ENCODE data around the gene FADD. TPM values are rescaled to one million over a fixed set of nuclear protein-coding genes. Genes with fewer than 3 reads are reported as not detected.

The FADD gene
- total and polyA plus RNA-seq, 3 donors from 2014 or later: 16.8 to 20.6 (median 20.6) TPM

DNA sequence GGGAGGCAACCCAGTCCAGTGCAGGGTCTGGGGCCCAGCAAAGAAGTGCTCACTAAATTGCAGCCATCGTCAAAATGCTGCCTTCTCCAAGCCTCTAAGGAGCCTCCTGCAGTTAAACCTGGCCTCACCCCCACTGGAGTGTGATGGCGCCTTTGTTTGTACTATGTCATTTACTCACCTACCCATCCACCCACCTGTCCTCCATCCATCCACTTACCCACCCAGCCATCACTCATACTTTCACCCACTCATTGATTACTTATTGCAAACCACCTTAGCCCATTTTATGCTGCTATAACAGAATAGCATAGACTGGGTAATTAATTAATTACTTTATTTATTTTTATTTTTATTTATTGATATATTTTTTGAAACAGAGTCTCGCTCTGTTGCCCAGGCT, 38.6 kb downstream of the FADD start:
- Histone ChIP-seq H3K27ac (no peak overlapping the region), H3K27me3 (no peaks in the 10 kb centered on the region), H3K4me1 (no peaks in the 10 kb centered on the region), H3K4me3 (no peak overlapping the region), H3K9me3 (no peaks in the 10 kb centered on the region), H3K36me3 (ENCODE audit: low read depth, missing control alignments) (no peaks in the 10 kb centered on the region)
- intact Hi-C loops (cut with DNase I; ENCODE audit: low total_unique reads): no loop called here
- DNase-seq: no peak
- TF ChIP-seq, protein P1, sequence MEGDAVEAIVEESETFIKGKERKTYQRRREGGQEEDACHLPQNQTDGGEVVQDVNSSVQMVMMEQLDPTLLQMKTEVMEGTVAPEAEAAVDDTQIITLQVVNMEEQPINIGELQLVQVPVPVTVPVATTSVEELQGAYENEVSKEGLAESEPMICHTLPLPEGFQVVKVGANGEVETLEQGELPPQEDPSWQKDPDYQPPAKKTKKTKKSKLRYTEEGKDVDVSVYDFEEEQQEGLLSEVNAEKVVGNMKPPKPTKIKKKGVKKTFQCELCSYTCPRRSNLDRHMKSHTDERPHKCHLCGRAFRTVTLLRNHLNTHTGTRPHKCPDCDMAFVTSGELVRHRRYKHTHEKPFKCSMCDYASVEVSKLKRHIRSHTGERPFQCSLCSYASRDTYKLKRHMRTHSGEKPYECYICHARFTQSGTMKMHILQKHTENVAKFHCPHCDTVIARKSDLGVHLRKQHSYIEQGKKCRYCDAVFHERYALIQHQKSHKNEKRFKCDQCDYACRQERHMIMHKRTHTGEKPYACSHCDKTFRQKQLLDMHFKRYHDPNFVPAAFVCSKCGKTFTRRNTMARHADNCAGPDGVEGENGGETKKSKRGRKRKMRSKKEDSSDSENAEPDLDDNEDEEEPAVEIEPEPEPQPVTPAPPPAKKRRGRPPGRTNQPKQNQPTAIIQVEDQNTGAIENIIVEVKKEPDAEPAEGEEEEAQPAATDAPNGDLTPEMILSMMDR (IDR thresholded peaks at IDR 0.05): no peak
- TF ChIP-seq POLR2A (IDR thresholded peaks at IDR 0.05): no peak
- WGBS, 2 donors: 89 to 94% methylated on average over 3 of the region's 3 CpGs

DNA sequence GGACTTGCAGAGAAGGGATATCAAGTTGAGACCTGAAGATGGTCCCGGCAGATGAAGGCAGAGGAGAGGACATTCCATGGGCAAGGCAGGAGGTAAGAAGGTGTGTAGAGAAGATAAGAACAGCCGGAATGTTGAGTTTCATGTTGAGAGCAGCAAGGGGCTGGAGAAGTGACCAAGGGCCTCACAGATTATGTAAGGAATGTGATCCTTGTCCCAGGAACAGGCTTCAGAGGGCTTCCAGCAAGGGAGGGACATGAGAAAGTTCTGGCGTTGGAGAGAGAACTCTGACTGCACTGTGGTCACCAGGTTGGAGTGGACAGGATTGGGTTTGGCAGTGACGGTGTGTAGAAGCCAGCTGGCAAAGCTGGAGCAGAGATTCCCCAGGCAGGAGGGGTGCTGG, 39.8 kb downstream of the FADD start:
- no peaks in the 10 kb centered on the region for H3K9me3 ChIP-seq
- no peak overlapping the region for H3K27ac ChIP-seq
- WGBS, 2 donors: 73 to 75% methylated on average over 4 of the region's 4 CpGs
- DNase-seq: no peak
- intact Hi-C loops (cut with DNase I; ENCODE audit: low total_unique reads): no loop called here
- TF ChIP-seq, protein P1 (IDR thresholded peaks at IDR 0.05): no peak
- TF ChIP-seq POLR2A (IDR thresholded peaks at IDR 0.05): no peak
- H3K4me1 ChIP-seq: no peaks in the 10 kb centered on the region
- no peaks in the 10 kb centered on the region for H3K27me3 ChIP-seq
- no peaks in the 10 kb centered on the region for H3K36me3 ChIP-seq (ENCODE audit: low read depth, missing control alignments)
- H3K4me3 ChIP-seq: no peak overlapping the region

DNA sequence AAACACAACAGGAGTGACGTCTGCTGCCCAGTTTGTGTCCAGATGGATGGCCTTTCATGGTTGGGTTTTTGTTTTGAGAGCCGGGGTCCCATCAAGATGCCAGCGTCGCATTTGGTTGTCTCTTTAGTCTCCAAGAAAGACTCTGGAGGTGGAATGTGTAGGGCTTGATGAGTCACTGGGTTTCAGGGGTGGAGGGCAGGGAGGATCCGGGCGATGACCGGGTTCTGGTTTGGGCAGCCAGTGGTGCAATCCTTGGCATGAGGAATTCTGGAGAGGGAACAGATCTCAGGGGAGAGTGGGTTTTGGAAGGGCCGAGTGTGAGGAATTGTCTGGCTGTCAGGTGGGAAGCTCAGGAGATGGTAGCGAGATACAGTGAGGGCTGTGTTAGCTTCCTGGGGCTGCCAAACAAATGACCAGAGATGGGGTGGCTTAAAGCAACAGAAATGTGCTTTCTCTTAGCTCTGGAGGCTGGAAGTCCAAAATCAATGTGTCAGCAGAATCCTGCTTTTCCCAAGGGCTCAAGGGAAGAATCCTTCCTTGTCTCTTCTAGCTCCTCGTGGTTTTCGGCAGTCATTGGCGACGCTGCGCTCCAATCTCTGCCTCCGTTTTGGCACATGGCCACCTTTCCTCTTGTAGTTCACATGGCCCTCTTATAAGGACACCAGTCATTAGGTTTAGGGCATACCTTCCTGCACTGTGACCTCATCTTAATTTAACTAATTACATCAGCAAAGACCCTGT, 41.0 kb downstream of the FADD start:
- H3K36me3 ChIP-seq (ENCODE audit: low read depth, missing control alignments): no peaks in the 10 kb centered on the region
- no peaks in the 10 kb centered on the region for H3K4me1 ChIP-seq
- DNase-seq: no peak
- 88 to 92% methylated on average over 15 of the region's 15 CpGs for WGBS, 2 donors
- H3K27ac ChIP-seq: no peak overlapping the region
- H3K9me3 ChIP-seq: no peaks in the 10 kb centered on the region
- TF ChIP-seq, protein P1 (IDR thresholded peaks at IDR 0.05): no peak
- TF ChIP-seq POLR2A (IDR thresholded peaks at IDR 0.05): no peak
- no peak overlapping the region for H3K4me3 ChIP-seq
- intact Hi-C loops (cut with DNase I; ENCODE audit: low total_unique reads): no loop called here
- no peaks in the 10 kb centered on the region for H3K27me3 ChIP-seq

DNA sequence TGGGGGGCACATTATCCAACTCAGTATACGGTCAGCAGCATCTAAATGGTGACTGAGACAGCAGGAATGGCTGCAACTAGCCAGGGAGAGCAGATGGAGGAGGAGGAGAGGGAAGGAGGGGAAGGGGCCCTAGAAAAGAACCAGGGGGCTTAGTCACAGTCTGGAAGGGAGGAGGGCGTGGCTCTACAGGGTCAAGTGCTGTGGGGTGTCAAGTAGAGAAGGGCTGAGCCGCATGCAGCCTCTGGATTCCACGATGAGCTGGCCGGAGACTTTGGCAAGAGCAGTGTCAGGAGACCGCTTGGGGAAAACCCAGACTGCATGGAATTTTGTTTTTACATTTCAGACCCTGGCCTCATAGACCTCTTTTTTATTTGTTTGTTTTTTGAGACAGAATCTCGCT, 41.6 kb downstream of the FADD start:
- no peak for TF ChIP-seq POLR2A (IDR thresholded peaks at IDR 0.05)
- TF ChIP-seq, protein P1 (IDR thresholded peaks at IDR 0.05): no peak
- WGBS, 2 donors: 64 to 78% methylated on average over 7 of the region's 7 CpGs
- no peaks in the 10 kb centered on the region for H3K9me3 ChIP-seq
- no peak overlapping the region for H3K4me3 ChIP-seq
- H3K36me3 ChIP-seq (ENCODE audit: low read depth, missing control alignments): no peaks in the 10 kb centered on the region
- DNase-seq: no peak
- no peaks in the 10 kb centered on the region for H3K27me3 ChIP-seq
- H3K4me1 ChIP-seq: no peaks in the 10 kb centered on the region
- intact Hi-C loops (cut with DNase I; ENCODE audit: low total_unique reads): no loop called here
- H3K27ac ChIP-seq: no peak overlapping the region

DNA sequence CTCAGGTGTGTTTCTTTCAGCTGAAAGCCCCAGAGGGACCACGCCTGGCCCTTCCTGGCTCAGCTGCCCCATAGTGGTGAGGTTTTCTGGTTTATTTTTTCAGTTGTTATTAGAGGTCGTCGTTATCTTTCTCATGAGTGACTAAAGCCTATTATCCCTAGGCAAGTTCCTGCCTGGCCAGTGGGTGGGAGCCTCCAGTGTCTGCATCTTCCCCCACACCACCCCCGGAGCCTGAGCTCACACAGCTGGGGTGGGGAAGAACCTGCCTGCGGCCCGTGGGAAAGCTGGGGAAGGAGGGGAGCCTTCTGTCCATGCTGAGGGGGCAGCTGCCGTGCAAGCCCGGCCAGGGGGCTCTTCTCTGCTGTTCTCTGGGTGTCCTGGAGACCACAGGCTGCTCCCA, 43.1 kb downstream of the FADD start:
- no peaks in the 10 kb centered on the region for H3K36me3 ChIP-seq (ENCODE audit: low read depth, missing control alignments)
- H3K4me1 ChIP-seq: no peaks in the 10 kb centered on the region
- 35 to 48% methylated on average over 6 to 7 of the region's 8 CpGs for WGBS, 2 donors
- no peak for DNase-seq
- H3K4me3 ChIP-seq: no peak overlapping the region
- H3K27ac ChIP-seq: no peak overlapping the region
- no peaks in the 10 kb centered on the region for H3K9me3 ChIP-seq
- no peaks in the 10 kb centered on the region for H3K27me3 ChIP-seq
- intact Hi-C loops (cut with DNase I; ENCODE audit: low total_unique reads): no loop called here
- no peak for TF ChIP-seq POLR2A (IDR thresholded peaks at IDR 0.05)
- TF ChIP-seq, protein P1 (IDR thresholded peaks at IDR 0.05): no peak
